HG03135 (cell line): Measurements from ENCODE around the gene SNW1.
"Not testable (repeated sequence)": the region's sequence is repeated elsewhere in the genome, so short reads cannot be mapped to it uniquely, and the experiment has no call there.

Experiments used
- ATAC-seq: cut with Tn5 transposase; IDR thresholded peaks from one replicate; pipeline ENCODE4 v1.9.1; 2021; ENCODE audit warnings: mild to moderate bottlenecking, moderate library complexity; ENCODE audit not compliant: unreplicated experiment

The SNW1 gene

DNA sequence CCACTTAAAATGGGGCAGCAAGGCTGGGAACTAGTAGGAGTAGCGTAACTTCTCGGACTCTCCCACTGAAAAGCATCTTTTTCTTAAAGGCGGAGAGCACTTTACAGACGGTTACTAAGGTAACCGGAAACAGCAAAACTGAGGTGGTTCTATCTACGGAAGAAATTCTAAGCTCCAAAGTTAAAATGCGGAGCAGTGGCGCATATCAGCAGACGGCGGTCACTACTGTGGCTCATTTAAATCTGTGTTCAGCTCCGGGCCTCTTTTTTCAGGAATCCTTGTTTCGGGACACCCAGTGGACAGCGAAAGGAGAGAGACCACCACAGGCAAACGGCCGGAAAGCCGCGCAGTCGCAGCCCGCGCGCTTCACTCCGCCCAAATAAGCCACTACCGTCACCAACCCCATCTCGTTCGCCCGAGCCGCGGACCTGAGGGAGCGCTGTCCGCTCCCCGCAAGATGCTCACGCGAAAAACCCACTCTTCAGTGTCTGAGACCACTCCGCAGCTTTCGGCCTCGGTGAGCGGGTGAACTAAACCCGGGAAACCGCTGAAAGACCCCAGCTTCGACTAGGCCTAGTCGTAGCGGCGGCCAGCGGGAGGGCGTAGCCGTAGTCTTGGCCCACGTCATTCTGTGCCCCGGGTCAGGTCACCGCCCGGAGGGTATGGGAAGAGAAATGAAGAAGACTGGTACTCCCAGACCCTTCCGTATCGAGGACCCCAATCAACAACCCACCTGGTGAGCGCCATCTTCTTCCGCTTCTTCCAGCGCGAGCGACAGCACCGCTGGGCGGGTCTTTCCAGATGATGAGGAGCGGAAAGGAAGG lies at the start of gene SNW1:
SNW1 (minus strand) TSS at position 776 of the 824 bp plus-strand sequence; CDS start at position 747, 29 bp downstream.
- peak; percentile 91 for ATAC-seq

DNA sequence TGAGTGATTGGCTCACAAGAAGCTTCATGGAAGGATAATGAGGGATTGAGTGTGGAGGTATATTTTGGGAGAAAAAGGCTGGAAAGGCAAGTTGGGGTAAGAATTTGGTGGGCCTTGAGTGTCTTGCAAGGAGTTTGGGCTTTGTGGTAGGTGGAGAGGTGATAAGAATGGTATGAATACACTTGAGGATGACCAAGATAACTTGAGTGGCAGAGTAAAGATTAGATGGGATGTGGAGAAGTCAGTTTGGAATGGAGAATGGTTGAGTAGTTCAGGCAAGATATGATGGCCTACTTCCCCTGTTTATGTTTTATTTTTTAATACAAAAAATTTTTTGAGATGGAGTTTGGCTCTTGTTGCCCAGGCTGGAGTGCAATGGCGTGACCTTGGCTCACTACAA lies 48.1 kb upstream of the SNW1 start:
- no peak for ATAC-seq

DNA sequence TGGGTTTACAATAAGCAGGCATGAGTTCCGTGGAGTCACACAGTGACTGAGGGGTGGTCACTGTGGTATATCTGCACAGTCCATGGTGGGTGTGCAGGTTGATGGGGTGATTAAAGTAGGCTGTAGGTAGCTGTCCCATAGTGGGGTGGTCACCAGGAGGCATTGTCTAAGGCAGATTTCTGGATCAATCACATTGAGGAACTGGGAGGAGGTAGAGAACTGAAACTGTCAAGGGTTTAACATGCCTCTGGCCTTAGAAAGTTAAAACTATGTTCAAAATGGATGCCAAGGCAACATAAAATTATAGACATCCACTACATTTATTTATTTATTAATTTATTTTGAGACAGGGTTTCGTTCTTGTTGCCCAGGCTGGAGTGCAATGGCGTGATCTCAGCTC lies 47.3 kb upstream of the SNW1 start:
- ATAC-seq: no peak

DNA sequence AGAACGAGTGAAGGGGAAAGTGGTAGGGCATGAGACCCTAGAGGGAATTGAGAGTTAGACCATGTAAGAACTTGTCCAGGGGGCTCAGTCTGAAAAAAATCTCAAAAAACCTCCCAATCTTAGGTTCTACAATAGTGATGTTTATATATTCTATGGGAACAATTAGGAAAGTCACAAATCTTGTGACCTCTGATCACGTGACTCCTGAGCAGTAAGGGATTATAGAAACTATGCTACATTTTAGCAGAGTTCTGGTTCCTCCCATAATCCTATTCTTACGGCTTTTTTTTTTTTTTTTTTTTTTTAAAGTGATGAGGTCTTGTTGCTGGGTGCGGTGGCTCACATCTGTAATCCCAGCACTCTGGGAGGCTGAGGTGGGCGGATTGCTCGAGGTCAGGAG lies 44.8 kb upstream of the SNW1 start:
- ATAC-seq: no peak

GRCh38 chr14:77804592-77804991 lies 43.6 kb upstream of the SNW1 start:
- ATAC-seq: no peak

- no peak for ATAC-seq
Observed at GRCh38 chr14:77800814-77801213, 39.9 kb upstream of the SNW1 start.

DNA sequence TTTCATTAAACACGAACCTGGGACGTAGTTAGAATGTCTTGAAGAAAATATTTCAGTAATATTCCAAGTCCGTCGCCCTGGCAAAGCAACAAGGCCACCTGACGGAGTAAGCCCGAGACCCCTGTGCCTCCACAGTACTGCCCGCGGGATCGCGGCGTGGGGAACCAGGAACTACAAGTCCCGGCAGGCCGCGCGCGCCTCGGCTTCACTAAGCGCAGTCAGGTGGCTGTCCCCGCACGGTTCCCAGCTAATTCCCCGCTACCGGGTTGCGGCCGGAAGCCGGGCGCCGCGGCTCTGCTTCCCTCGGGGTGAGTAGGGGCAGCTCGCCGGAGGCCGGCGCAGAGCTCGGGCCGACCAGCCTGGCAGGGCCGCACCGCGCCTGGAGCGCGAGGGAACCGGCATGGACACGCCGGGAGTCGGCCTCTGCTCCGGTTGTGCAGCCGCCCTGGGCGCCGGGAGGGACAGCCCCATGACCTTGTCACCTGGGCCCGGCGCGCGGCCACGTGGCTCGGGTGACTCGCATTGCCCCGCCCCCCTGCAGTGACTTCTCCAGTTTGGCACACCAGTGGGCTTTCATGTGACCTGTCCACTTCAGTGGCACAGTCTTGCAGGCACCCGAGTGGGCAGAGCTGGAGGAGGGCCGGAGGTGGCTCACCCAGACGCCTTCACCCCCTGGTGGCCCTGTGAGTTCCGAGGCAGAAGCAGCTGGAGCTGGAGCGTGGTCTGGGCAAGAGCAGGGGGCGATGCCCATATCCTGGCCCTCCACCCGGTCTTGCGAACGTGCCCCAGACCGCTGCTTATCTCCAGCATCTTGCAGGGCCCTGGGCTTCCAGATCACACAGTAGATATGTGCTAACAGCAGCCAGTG lies 39.1 kb upstream of the SNW1 start, which contains the start of gene ADCK1:
ADCK1 (plus strand) TSS at position 247 of the 868 bp plus-strand sequence. CDS start 18,870 bp downstream, outside the sequence.
- ATAC-seq: peak; percentile 94

DNA sequence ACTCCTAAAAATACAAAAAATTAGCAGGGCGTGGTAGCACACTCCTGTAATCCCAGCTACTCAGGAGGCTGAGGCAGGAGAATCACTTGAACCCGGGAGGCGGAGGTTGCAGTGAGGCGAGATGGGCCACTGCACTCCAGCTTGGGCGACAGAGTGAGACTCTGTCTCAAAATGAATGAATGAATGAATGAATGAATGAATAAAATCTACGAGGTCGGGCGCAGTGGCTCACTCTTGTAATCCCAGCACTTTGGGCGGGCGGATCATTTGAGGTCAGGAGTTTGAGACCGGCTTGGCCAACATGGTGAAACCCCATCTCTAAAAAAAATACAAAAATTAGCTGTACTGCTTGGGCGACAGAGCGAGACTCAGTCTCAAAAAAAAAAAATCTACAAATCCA lies 38.5 kb upstream of the SNW1 start:
- ATAC-seq: not testable (repeated sequence)

GRCh38 chr14:77794357-77794756 lies 33.4 kb upstream of the SNW1 start:
- no peak for ATAC-seq

- not testable (repeated sequence) for ATAC-seq
Observed at GRCh38 chr14:77793255-77793654, 32.3 kb upstream of the SNW1 start.

GRCh38 chr14:77791225-77791600 lies 30.3 kb upstream of the SNW1 start:
- ATAC-seq: no peak

- no peak for ATAC-seq
Observed at GRCh38 chr14:77790566-77791224, 29.7 kb upstream of the SNW1 start.

DNA sequence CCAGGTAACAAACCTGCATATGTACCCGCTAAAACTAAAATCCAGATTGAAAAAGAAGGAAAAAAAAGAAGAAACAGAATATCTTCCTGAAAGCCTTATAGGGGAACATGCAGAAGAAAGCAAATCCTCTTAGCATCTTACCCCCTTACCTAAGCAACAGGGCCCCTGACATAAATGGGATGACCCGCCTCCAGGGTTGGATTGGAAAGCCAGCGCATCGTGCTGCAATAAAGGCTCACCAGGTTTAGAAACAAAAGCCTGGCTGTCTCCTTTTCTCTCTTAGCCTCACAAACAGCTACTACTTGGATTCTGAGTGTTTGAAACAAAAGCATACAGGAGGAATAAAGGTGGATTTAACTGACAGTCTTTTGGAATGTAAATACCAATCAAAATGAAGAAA lies 25.2 kb upstream of the SNW1 start:
- no peak for ATAC-seq

DNA sequence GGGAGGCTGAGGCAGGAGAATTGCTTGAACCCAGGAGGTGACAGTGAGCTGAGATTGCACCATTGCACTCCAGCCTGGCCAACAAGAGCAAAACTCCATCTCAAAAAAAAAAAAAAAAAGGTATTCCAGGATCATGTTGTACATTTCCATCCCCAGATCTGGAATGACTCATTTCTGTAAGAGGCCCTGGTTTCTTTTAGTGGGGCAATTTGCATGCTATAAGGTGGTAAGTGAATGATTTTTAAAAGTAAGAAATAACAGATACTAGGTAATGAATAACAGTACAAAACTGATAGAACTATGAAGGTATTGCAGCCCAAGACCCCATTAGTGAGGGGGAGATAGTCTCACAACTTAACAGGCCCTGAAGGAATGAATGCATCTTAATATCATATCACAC lies 21.2 kb upstream of the SNW1 start:
- ATAC-seq: no peak

- not testable (repeated sequence) for ATAC-seq
Observed at GRCh38 chr14:77773966-77774365, 13.0 kb upstream of the SNW1 start.

DNA sequence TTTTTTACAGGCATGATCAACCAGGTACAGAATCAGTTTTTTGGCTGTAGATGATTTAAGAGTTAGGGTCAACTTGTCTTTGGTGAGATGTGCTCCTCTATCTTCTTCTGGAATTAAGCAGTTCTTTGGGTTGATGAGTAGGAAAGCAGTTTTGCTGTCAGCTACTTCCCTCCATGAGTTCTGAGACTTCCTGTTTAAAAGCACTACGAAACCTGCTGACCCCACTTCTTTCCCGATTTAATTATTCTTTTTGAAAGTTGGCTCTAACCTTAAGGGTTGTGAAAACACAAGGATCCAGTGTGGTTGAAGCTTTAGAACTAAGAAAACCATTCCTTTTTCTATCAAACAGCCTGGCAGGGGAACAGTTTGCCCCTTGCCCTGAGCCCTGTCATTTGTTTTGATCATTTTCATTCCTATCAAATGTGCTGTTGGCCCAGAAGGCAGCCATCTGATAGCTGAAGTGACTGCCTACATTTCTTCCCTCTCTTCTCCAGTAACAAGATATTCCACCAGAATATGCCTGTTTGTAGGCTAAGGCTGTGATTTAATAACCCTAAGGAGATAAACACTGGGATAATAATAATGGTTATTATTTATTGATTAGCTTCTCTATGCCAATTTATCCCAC lies 7.6 kb upstream of the SNW1 start:
- ATAC-seq: not testable (repeated sequence)

GRCh38 chr14:77763978-77764377 lies 3.0 kb upstream of the SNW1 start:
- no peak for ATAC-seq

- ATAC-seq: no peak
Observed at GRCh38 chr14:77763316-77763715, 2.4 kb upstream of the SNW1 start.

DNA sequence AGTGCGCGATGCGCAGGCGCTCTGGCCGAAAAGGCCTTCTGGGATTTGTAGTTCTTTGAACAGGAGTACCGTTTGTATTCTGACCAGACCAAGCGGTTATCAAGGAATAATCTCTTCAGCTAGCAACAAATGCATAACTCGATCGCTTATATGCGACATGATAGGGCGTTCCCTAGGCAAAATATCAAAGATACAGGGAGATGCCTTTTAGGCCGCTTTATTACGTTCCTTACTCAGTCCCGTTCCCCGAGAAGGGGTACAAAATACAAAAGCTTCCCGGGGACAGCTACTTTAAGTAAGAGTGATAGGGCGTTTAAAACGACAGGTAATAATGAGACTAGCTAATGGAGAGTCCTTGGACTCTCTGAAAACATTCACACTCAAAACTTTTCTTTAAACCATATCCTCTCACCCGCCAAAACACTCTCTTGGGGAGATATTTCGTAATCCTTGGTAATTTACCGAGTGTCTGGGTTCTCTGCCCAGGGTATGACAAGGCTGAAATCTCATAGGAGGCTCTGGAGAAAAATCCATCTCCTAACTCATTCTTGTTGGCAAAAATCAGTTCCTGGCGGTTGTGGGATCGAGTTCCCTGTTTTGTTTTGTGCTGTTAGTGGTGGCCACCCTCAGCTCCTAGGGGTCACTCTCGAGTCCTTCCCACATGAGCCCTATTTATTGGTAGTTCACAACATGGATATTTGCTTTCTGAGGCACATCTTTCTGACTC lies 412 bp upstream of the SNW1 start:
- ATAC-seq: peak; percentile 22
